Heart right ventricle (tissue), 12 donors: Measurements from ENCODE around the gene OLFML1. TPM values are rescaled to one million over a fixed set of nuclear protein-coding genes. Genes with fewer than 3 reads are reported as not detected.

Source experiments
- polyA plus RNA-seq, 2 donors: library from polyadenylated mRNA; stranded (reverse); fragments of 200-250 nt; gene quantifications; one replicate each; pipeline ENCODE4 v1.2.3, GENCODE V29; 2013
- total RNA-seq, 10 donors: library from RNA; stranded (reverse); fragmentation: NEBNext Ultra II Directional in 3 of 10; extraction: Animal tissue kit (Norgen Biotek cat#: 25700) in 3 of 10; gene quantifications; one replicate each; pipeline versions ENCODE4 v1.2.1 to v1.2.4, GENCODE V29; 2021 to 2023
- donor health status: ischemic (EF 13 %, LVEDD 7.1; RV severe dilation, severe dysfunction).
- donor health status: healthy with polysubstance abuse.
- donor health status: DM: no; HTN: yes; CAD: no.
- donor health status: DM: no; HTN: no; CAD: no.
- donor health status: ischemic (EF 25% LVEDD 6.9; RV normal size, moderate dysfunction).
- donor health status: ischemic (EF 25% LVEDD 5.7; RV mildly dilated, moderate dysfunction).
- donor health status: healthy.
- donor health status: nonischemic (EF 11% LVEDD 7.7; RV severe dilation, severe dysfunction).
- donor health status: DM: yes; HTN: yes; CAD: no.
- donor health status: PGD.
- donor health status: ischemic (EF 29% LVEDD 5.4; RV normal size, mild dysfunction).
- donor health status: nonischemic (EF 23%, LVEDD 6.1; RV moderate dilation, normal function).

Gene OLFML1
- total and polyA plus RNA-seq, 12 donors: 2.2 to 8.3 (median 5.0) TPM

Other genes with a start within 250 kb of the OLFML1 start
- under 1 TPM in 8 of 10 donors, not detected in 2; 0.07 to 0.66 (median 0.37) TPM for gene SYT9, start 233.6 kb upstream of the OLFML1 start, total RNA-seq
- under 1 TPM in 1 of 2 donors, not detected in 1; 0.01 TPM for gene SYT9, start 233.6 kb upstream of the OLFML1 start, polyA plus RNA-seq
- 10 to 100 TPM; 14.4 to 40.7 (median 21.4) TPM for gene PPFIBP2, start 28.5 kb downstream of the OLFML1 start, total RNA-seq
- gene PPFIBP2, start 28.5 kb downstream of the OLFML1 start, polyA plus RNA-seq: 10 to 100 TPM in 1 of 2 donors, 1 to 10 TPM in 1; 6.4 to 21.7 TPM
- gene CYB5R2, start 188.0 kb downstream of the OLFML1 start, total RNA-seq: 1 to 10 TPM in 7 of 10 donors, under 1 TPM in 3; 0.36 to 1.7 (median 1.1) TPM
- gene CYB5R2, start 188.0 kb downstream of the OLFML1 start, polyA plus RNA-seq: 1 to 10 TPM; 1.7 to 2.8 TPM
- gene OVCH2, start 221.0 kb downstream of the OLFML1 start, total RNA-seq: not detected
- gene OVCH2, start 221.0 kb downstream of the OLFML1 start, polyA plus RNA-seq: not detected